HPDE6-E6E7 (cell line): ENCODE measurements around the gene ZNF620.
"Not testable (repeated sequence)": the region's sequence is repeated elsewhere in the genome, so short reads cannot be mapped to it uniquely, and the experiment has no call there.

ENCODE experiments used
- DNase-seq: peaks from one replicate; pipeline ENCODE4 v3.0.0; 2011; ENCODE audit warnings: missing footprints; ENCODE audit errors: extremely low spot score

The ZNF620 gene

GRCh38 chr3:40505599-40506462 lies at the start of gene ZNF620:
Gene ZNF620, plus strand, starts transcription at chr3:40506039. Its CDS starts 314 bp downstream, at chr3:40506353.
- DNase-seq: no peak

- DNase-seq: no peak
Observed at GRCh38 chr3:40456279-40456939, 49.4 kb upstream of the ZNF620 start.

- DNase-seq: peak; percentile 48
Observed at GRCh38 chr3:40456940-40457823, 48.7 kb upstream of the ZNF620 start, which contains the start of gene RPL14. Gene RPL14, plus strand, starts transcription at chr3:40457339. Its CDS starts 133 bp downstream, at chr3:40457472.

- no peak for DNase-seq
Observed at GRCh38 chr3:40458473-40458872, 47.4 kb upstream of the ZNF620 start.

- DNase-seq: not testable (repeated sequence)
Observed at GRCh38 chr3:40460481-40460880, 45.4 kb upstream of the ZNF620 start.

- DNase-seq: no peak
Observed at GRCh38 chr3:40461161-40461560, 44.7 kb upstream of the ZNF620 start.

GRCh38 chr3:40462838-40463237 lies 43.0 kb upstream of the ZNF620 start:
- not testable (repeated sequence) for DNase-seq

GRCh38 chr3:40463579-40463978 lies 42.3 kb upstream of the ZNF620 start:
- DNase-seq: no peak

- DNase-seq: no peak
Observed at GRCh38 chr3:40464339-40465110, 41.3 kb upstream of the ZNF620 start.

GRCh38 chr3:40465111-40465407 lies 40.8 kb upstream of the ZNF620 start:
- DNase-seq: no peak

- no peak for DNase-seq
Observed at GRCh38 chr3:40465456-40465855, 40.4 kb upstream of the ZNF620 start.

GRCh38 chr3:40468018-40468417 lies 37.8 kb upstream of the ZNF620 start:
- no peak for DNase-seq

GRCh38 chr3:40470701-40471100 lies 35.1 kb upstream of the ZNF620 start:
- no peak for DNase-seq

GRCh38 chr3:40476478-40477470 lies 29.1 kb upstream of the ZNF620 start, which contains the start of gene ZNF619:
Gene ZNF619, plus strand, starts transcription at chr3:40477122. Its CDS starts 858 bp downstream, at chr3:40477980.
- peak; percentile 37 for DNase-seq

GRCh38 chr3:40477666-40478065 lies 28.2 kb upstream of the ZNF620 start:
- DNase-seq: no peak

GRCh38 chr3:40487172-40487571 lies 18.7 kb upstream of the ZNF620 start:
- DNase-seq: no peak

GRCh38 chr3:40490916-40491315 lies 14.9 kb upstream of the ZNF620 start:
- DNase-seq: no peak

- no peak for DNase-seq
Observed at GRCh38 chr3:40494698-40495097, 11.1 kb upstream of the ZNF620 start.

GRCh38 chr3:40497288-40497687 lies 8.6 kb upstream of the ZNF620 start:
- DNase-seq: no peak

- DNase-seq: no peak
Observed at GRCh38 chr3:40499952-40500351, 5.9 kb upstream of the ZNF620 start.
